ENCODE measurements around the gene TTC16. TPM values are rescaled to one million over a fixed set of nuclear protein-coding genes. Genes with fewer than 3 reads are reported as not detected.

TTC16 gene
- total RNA-seq, 1 donor from 2014 or later = not detected

GRCh38 chr9:127720031-127720864, 4.4 kb downstream of the TTC16 start:
- no peak overlapping the region for H3K4me3 ChIP-seq (ENCODE audit: low read depth, low read length)
- TF ChIP-seq CTCF (IDR thresholded peaks at IDR 0.05; ENCODE audit: insufficient read depth, low read length, poor library complexity, severe bottlenecking) = no peak
- DNase-seq (ENCODE audit: low read depth) = no peak
- H3K36me3 ChIP-seq (ENCODE audit: control insufficient read depth, insufficient read depth, low read length) = no peaks in the 10 kb centered on the region
- peaks cover 2% of the 10 kb centered on the region for H3K27me3 ChIP-seq (ENCODE audit: control insufficient read depth, insufficient read depth, low read length)

GRCh38 chr9:127720865-127721227, 5.0 kb downstream of the TTC16 start:
- H3K4me3 ChIP-seq (ENCODE audit: low read depth, low read length) = no peak overlapping the region

GRCh38 chr9:127721391-127721821, 5.5 kb downstream of the TTC16 start:
- DNase-seq (ENCODE audit: low read depth) = no peak
- Histone ChIP-seq H3K4me3 (ENCODE audit: low read depth, low read length) (no peak overlapping the region), H3K27me3 (ENCODE audit: control insufficient read depth, insufficient read depth, low read length) (peaks cover 2% of the 10 kb centered on the region), H3K36me3 (ENCODE audit: control insufficient read depth, insufficient read depth, low read length) (no peaks in the 10 kb centered on the region)
- no peak for TF ChIP-seq CTCF (IDR thresholded peaks at IDR 0.05; ENCODE audit: insufficient read depth, low read length, poor library complexity, severe bottlenecking)

More at GRCh38 chr9:127720865-127721227, 5.0 kb downstream of the TTC16 start:
- peaks cover 2% of the 10 kb centered on the region for H3K27me3 ChIP-seq (ENCODE audit: control insufficient read depth, insufficient read depth, low read length)
- DNase-seq (ENCODE audit: low read depth) = no peak
- no peak for TF ChIP-seq CTCF (IDR thresholded peaks at IDR 0.05; ENCODE audit: insufficient read depth, low read length, poor library complexity, severe bottlenecking)
- H3K36me3 ChIP-seq (ENCODE audit: control insufficient read depth, insufficient read depth, low read length) = no peaks in the 10 kb centered on the region

GRCh38 chr9:127722055-127722745, 6.3 kb downstream of the TTC16 start:
- Histone ChIP-seq H3K36me3 (ENCODE audit: control insufficient read depth, insufficient read depth, low read length) (no peaks in the 10 kb centered on the region), H3K27me3 (ENCODE audit: control insufficient read depth, insufficient read depth, low read length) (peaks cover 2% of the 10 kb centered on the region), H3K4me3 (ENCODE audit: low read depth, low read length) (no peak overlapping the region)
- no peak for TF ChIP-seq CTCF (IDR thresholded peaks at IDR 0.05; ENCODE audit: insufficient read depth, low read length, poor library complexity, severe bottlenecking)
- no peak for DNase-seq (ENCODE audit: low read depth)

GRCh38 chr9:127723013-127723412, 7.1 kb downstream of the TTC16 start:
- no peak for DNase-seq (ENCODE audit: low read depth)
- Histone ChIP-seq H3K36me3 (ENCODE audit: control insufficient read depth, insufficient read depth, low read length) (no peaks in the 10 kb centered on the region), H3K4me3 (ENCODE audit: low read depth, low read length) (no peak overlapping the region), H3K27me3 (ENCODE audit: control insufficient read depth, insufficient read depth, low read length) (peaks cover 2% of the 10 kb centered on the region)
- no peak for TF ChIP-seq CTCF (IDR thresholded peaks at IDR 0.05; ENCODE audit: insufficient read depth, low read length, poor library complexity, severe bottlenecking)

Measured in kidney epithelial cell (primary cell).